Astrocyte of the cerebellum (primary cell): ENCODE results near the gene COQ8A.

ENCODE experiments used
- DNase-seq: peaks from one replicate; pipeline ENCODE4 v3.0.0-alpha.2; 2011; ENCODE audit warnings: low read depth
- H3K4me3 ChIP-seq: 2 replicates; pipeline ENCODE4 v1.5.1; 2011; ENCODE audit warnings: mild to moderate bottlenecking, low read depth, low read length, moderate library complexity
- in situ Hi-C: cut with HindIII; loops from 2 replicates; pipeline ENCODE4 v1.10.0; 2017; ENCODE audit warnings: low sequenced_read_pairs
- TF ChIP-seq, protein P1 (sequence below): IDR thresholded peaks from 2 replicates; pipeline ENCODE4 v1.5.1; 2012; ENCODE audit warnings: low read length, low read depth, moderate library complexity, mild to moderate bottlenecking; ENCODE audit errors: missing control alignments

The COQ8A gene

GRCh38 chr1:226894826-226895225, 45.3 kb upstream of the COQ8A start:
- TF ChIP-seq, protein P1, sequence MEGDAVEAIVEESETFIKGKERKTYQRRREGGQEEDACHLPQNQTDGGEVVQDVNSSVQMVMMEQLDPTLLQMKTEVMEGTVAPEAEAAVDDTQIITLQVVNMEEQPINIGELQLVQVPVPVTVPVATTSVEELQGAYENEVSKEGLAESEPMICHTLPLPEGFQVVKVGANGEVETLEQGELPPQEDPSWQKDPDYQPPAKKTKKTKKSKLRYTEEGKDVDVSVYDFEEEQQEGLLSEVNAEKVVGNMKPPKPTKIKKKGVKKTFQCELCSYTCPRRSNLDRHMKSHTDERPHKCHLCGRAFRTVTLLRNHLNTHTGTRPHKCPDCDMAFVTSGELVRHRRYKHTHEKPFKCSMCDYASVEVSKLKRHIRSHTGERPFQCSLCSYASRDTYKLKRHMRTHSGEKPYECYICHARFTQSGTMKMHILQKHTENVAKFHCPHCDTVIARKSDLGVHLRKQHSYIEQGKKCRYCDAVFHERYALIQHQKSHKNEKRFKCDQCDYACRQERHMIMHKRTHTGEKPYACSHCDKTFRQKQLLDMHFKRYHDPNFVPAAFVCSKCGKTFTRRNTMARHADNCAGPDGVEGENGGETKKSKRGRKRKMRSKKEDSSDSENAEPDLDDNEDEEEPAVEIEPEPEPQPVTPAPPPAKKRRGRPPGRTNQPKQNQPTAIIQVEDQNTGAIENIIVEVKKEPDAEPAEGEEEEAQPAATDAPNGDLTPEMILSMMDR: no peak
- no peak for DNase-seq
- in situ Hi-C loops: no loop called here
- H3K4me3 ChIP-seq: no peak overlapping the region

- in situ Hi-C loops: no loop called here
- TF ChIP-seq, protein P1: no peak
- H3K4me3 ChIP-seq: no peak overlapping the region
- DNase-seq: no peak
Observed at GRCh38 chr1:226895644-226896043, 44.5 kb upstream of the COQ8A start.

DNA sequence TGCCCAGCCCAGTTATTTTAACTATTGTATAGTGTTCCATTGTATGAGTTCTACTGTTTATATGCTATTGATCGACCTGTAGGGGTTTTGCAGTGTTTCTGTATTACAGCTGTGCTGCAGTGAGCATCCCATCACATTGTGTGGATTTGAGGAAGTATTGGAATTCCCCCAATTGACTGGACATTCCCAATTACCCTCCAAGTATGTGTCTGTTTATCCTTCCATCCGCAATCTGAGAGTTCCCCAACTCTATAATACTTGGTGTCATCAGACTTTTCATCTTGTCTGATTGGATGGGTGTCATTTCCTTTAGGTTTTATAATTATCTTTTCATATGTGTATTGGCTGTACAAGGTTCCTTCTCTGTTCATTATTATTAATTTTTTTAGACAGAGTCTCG, 41.8 kb upstream of the COQ8A start:
- no peak for DNase-seq
- no peak overlapping the region for H3K4me3 ChIP-seq
- in situ Hi-C loops: no loop called here
- TF ChIP-seq, protein P1: no peak

DNA sequence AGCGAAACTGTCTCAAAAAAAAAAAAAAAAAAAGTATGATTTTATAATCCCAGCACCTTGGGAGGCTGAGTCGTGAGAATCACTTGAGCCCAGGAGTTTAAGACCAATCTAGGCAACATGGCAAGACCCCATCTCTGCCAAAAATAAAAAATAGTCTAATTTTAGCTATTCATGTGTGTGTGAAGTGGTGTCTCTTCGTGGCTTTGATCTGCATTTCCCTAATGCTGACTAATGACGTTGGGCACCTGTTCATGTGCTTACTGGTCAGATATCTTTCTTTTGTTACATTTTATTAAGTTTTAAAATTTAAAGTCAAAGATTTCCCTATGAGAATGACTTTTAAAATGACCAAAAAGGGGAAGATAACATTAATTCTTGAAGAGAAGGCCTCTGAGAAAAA, 38.7 kb upstream of the COQ8A start:
- in situ Hi-C loops: loop anchor here (25.0 kb wide), 1 partner anchor 561 kb away; no protein-coding TSS in a partner anchor
- no peak overlapping the region for H3K4me3 ChIP-seq
- TF ChIP-seq, protein P1: no peak
- no peak for DNase-seq

- TF ChIP-seq, protein P1: no peak
- DNase-seq: no peak
- in situ Hi-C loops: loop anchor here (25.0 kb wide), 1 partner anchor 560 kb away; no protein-coding TSS in a partner anchor
- H3K4me3 ChIP-seq: no peak overlapping the region
Observed at GRCh38 chr1:226902601-226903000, 37.5 kb upstream of the COQ8A start.

DNA sequence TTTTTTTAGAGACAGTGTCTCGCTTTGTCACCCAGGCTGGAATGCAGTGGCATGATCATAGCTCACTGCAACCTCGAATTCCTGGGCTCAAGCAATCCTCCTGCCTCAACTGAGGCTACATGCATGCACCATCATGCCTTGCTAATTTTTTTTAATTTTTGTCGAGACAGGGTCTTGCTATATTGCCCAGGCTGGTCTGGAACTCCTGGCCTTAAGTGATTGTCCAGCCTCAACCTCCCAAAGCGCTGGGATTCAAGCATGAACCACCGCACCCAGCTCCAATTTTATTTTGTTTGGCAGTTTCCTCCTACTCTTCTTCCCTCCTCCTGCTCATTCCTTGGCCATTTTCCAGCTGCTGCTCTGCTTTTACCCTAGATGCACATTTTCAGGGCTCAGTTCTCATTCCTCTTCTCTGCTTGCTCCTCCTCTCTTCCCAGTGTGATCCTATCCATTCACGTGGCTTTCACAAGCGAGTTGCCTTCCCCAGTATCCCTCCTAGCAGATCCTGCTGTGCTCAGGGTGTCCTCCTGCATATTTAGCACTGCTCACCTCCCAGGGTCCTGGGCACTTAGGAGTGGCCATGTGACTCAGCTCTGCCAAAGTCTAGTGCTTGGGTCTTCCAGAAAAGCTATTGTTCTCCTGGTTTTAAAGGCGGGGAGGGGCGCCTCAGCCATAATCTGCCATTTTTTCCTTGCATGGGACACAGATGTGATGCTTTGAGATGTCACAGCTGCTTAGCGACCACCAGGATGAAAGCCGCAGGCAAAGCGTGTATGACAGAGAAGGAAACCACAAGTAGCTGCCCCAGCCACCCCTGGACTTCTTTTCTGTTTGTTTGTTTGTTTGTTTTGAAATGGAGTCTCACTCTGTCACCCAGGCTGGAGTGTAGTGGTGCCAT, 36.0 kb upstream of the COQ8A start:
- in situ Hi-C loops: loop anchor here (25.0 kb wide), 1 partner anchor 558 kb away; no protein-coding TSS in a partner anchor
- TF ChIP-seq, protein P1: no peak
- H3K4me3 ChIP-seq: no peak overlapping the region
- DNase-seq: peak; percentile 41
